Left lung (tissue), 10 donors: ENCODE data around the gene ERAP2. TPM values are rescaled to one million over a fixed set of nuclear protein-coding genes. Genes with fewer than 3 reads are reported as not detected.

Experiments used
- ATAC-seq: fragments of 200-7000 bp; cut with Tn5 transposase; one replicate; pipeline ENCODE4 v1.9.1; 2020; ENCODE audit warnings: moderate library complexity
- DNase-seq, 4 donors: peaks; one replicate each; pipeline ENCODE4 v3.0.0-alpha.2; 2013 to 2020
- H3K27ac ChIP-seq, 2 donors: fragments of 200-600 bp; sonication (generic) in 1 of 2; one replicate each; pipeline versions ENCODE4 v1.5.0 to v1.8.0; 2020 to 2021
- H3K27me3 ChIP-seq, 2 donors: fragments of 200-600 bp; sonication (generic) in 1 of 2; one replicate each; pipeline versions ENCODE4 v1.5.0 to v1.8.0; 2020 to 2021
- H3K36me3 ChIP-seq, 2 donors: fragments of 200-600 bp; sonication (generic) in 1 of 2; one replicate each; pipeline versions ENCODE4 v1.5.0 to v1.8.0; 2020 to 2021
- H3K4me1 ChIP-seq, 2 donors: fragments of 200-600 bp; one replicate each; pipeline ENCODE4 v1.8.0; 2021
- H3K4me3 ChIP-seq, 2 donors: fragments of 200-600 bp; sonication (generic) in 1 of 2; one replicate each; pipeline versions ENCODE4 v1.5.0 to v1.8.0; 2020 to 2021; ENCODE audit warnings: mild to moderate bottlenecking in 1 of 2
- H3K9me3 ChIP-seq, 2 donors: fragments of 200-600 bp; sonication (generic) in 1 of 2; one replicate each; pipeline versions ENCODE4 v1.5.0 to v1.8.0; 2020 to 2021
- CTCF ChIP-seq, 2 donors: fragments of 200-600 bp; sonication (generic) in 1 of 2; IDR thresholded peaks; one replicate each; pipeline versions ENCODE4 v1.5.0 to v1.8.0; 2021; ENCODE audit warnings: antibody characterized with exemption in 2 of 2
- intact Hi-C, 2 donors: fragments of 100-400 bp; cut with DNase I; formaldehyde crosslinking; loops; one replicate each; pipeline versions ENCODE4 v1.11.2 to v1.14.2; 2022
- polyA plus RNA-seq, 6 donors: library from polyadenylated mRNA; unstranded; fragments of 120-200 nt; gene quantifications; one replicate each; pipeline ENCODE4 v1.2.1, GENCODE V29; 2013; ENCODE audit not compliant: insufficient read length in 6 of 6
- total RNA-seq, 2 donors: library from RNA; stranded (reverse); fragmentation: NEBNext Ultra II Directional; extraction: Animal tissue kit (Norgen Biotek cat#: 25700); gene quantifications; one replicate each; pipeline ENCODE4 v1.2.1, GENCODE V29; 2021
- donor health status: DM: no; HTN: yes; CAD: no.
- donor health status: DM: no; HTN: no; CAD: no.

Gene ERAP2
- total and polyA plus RNA-seq, 8 donors = 17.0 to 40.6 (median 28.1) TPM

DNA sequence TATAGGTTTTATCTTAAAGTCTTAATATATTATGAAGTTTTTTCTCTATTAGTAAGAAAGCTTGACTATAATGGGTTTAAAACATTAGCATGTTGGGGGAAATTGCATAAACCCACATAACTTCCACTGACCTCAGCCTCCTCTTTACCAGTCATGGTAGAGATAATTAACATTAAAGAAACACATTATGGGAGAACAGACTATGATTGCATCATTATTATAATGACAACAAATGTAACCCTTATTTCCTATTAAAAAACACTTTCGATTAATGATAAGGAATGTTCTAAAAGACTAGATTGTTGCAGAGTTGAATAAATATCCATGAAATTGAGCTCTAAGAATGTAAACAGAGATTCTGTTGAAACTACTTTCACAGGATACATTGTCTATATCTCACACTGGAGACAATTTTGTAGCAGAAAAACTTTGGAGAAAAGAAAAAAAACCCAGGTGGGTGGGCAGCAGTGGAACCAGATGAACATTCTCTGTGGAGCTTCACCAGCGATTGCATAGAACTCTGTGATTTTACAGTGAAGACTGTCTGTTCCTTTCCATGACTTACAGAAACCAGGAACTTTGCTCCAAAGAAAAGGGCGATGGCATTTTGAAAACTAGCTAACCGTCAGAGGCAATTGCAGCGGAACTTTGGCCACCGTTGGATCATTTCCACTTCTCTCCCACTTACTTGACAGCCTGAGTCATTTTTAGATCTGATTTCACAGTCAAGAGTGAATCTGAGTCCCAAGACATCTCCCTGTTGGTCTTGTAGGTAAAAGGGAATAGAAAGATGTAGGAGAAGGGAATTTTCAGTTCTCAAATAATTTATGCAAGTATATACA is 21.0 kb upstream of the ERAP2 start:
- ATAC-seq = peak; percentile 35
- TF ChIP-seq CTCF (IDR thresholded peaks at IDR 0.05) = no peak
- Histone ChIP-seq H3K36me3 (no peaks in the 10 kb centered on the region), H3K27ac (peak overlapping the region in 1 of 2 donors; percentile 13), H3K9me3 (no peaks in the 10 kb centered on the region), H3K4me1 (peaks cover 7% of the 10 kb centered on the region in 2 donors), H3K27me3 (no peaks in the 10 kb centered on the region), H3K4me3 (no peak overlapping the region)
- intact Hi-C loops = no loop called here
- DNase-seq = peak in 1 of 4 donors; percentile 36

GRCh38 chr5:96856371-96856770 is 19.9 kb upstream of the ERAP2 start:
- ATAC-seq (no peak), DNase-seq (peak in 2 of 4 donors; percentile 57 to 79)
- no peaks in the 10 kb centered on the region for H3K27me3 ChIP-seq
- H3K36me3 ChIP-seq = no peaks in the 10 kb centered on the region
- H3K4me3 ChIP-seq = no peak overlapping the region
- no peak for TF ChIP-seq CTCF (IDR thresholded peaks at IDR 0.05)
- intact Hi-C loops = no loop called here
- peaks cover 7% of the 10 kb centered on the region in 2 donors for H3K4me1 ChIP-seq
- no peak overlapping the region for H3K27ac ChIP-seq
- H3K9me3 ChIP-seq = no peaks in the 10 kb centered on the region

DNA sequence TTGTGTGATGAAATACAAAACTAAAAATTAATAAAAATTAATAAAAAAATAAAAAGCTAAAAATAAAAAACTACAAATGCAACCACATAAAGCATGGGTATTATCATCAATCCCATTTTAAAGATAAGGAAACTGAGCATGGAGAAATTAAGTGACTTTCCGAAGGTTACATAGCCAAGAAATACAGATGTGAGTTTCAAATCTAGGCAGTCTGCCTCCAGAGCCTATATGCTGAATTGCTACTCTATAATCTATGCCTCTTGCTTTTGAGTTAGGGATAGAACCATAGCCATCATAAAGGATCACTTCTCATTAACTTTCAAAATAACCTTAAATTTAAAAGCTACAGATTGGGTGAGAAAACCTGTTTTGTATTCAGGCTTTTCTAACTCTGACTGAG is 18.8 kb upstream of the ERAP2 start:
- no peaks in the 10 kb centered on the region for H3K36me3 ChIP-seq
- H3K27me3 ChIP-seq = no peaks in the 10 kb centered on the region
- no peak for TF ChIP-seq CTCF (IDR thresholded peaks at IDR 0.05)
- peaks cover 7% of the 10 kb centered on the region in 2 donors for H3K4me1 ChIP-seq
- no peak overlapping the region for H3K4me3 ChIP-seq
- intact Hi-C loops = no loop called here
- ATAC-seq (no peak), DNase-seq (no peak)
- no peak overlapping the region for H3K27ac ChIP-seq
- H3K9me3 ChIP-seq = no peaks in the 10 kb centered on the region

DNA sequence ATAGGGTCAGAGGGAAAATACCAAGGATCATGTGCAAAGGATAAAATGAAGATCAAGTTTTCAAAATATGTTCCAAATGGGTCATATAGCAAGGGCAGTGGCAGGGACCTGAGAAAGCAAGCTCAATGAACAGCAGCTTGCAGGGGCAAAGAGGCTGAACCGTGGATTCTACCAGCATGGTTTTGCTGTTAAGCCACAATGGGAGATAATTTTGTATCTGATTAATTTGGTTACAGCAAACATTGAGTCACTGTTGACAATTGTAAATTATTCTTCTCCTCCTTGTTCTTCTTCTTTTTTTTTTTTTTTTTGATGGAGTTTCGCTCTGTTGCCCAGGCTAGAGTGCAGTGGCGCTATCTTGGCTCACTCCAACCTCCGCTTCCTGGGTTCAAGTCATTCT is 18.4 kb upstream of the ERAP2 start:
- Histone ChIP-seq H3K27me3 (no peaks in the 10 kb centered on the region), H3K4me3 (no peak overlapping the region), H3K27ac (no peak overlapping the region), H3K4me1 (peaks cover 7% of the 10 kb centered on the region in 2 donors), H3K9me3 (no peaks in the 10 kb centered on the region), H3K36me3 (no peaks in the 10 kb centered on the region)
- DNase-seq = no peak
- ATAC-seq = no peak
- TF ChIP-seq CTCF (IDR thresholded peaks at IDR 0.05) = no peak
- intact Hi-C loops = no loop called here

DNA sequence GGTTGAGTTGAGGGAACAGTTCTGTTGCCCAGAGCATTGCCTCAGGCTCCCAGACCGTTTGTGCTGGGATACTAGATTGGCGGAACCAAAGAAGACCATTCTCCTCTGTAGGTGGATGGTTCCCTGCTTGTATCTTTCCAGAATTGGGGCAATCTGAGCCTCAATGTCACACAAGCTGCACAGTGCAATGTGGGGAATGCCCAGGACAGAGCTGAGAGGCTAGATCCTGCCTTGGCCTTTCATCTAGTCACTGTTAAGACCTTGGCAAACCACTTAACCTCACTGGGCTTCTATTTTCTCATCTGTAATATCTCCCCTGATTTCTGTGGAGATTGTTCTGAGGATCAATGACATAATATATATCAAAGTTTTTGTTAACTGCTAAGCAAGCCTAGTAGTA is 16.9 kb upstream of the ERAP2 start:
- Histone ChIP-seq H3K4me1 (peaks cover 7% of the 10 kb centered on the region in 2 donors), H3K36me3 (no peaks in the 10 kb centered on the region), H3K27ac (no peak overlapping the region), H3K4me3 (no peak overlapping the region), H3K9me3 (no peaks in the 10 kb centered on the region), H3K27me3 (no peaks in the 10 kb centered on the region)
- intact Hi-C loops = no loop called here
- ATAC-seq (no peak), DNase-seq (no peak)
- TF ChIP-seq CTCF (IDR thresholded peaks at IDR 0.05) = no peak
